NCI-H524 (cell line): ENCODE measurements around the gene ZFP36.

Source experiments
- DNase-seq, 2 experiments: peaks; one replicate each; lab custom pipeline; 2025; lab: John Stamatoyannopoulos, UW

ZFP36 gene

GRCh38 chr19:39419003-39419402, 12.4 kb downstream of the ZFP36 start:
- DNase-seq = no peak

DNA sequence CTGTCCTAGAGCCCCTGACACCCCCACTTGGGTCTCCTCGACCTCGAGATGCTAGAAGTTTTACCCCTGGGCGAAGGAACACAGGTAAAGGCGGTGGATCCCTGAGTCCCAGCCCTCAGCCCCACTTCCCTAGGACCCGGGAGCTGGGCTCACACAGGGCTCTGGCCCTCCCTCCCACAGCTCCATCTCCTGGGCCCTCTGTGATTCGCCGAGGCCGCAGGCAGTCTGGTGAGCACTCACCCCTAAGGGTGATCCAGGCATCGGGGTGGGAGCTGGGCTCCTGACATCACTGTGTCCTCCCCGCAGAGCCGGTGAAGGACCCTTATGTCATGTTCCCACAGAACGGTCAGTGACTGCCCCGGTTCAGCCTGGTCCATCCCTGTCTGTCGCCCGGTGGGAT, 14.1 kb downstream of the ZFP36 start:
- DNase-seq = no peak

DNA sequence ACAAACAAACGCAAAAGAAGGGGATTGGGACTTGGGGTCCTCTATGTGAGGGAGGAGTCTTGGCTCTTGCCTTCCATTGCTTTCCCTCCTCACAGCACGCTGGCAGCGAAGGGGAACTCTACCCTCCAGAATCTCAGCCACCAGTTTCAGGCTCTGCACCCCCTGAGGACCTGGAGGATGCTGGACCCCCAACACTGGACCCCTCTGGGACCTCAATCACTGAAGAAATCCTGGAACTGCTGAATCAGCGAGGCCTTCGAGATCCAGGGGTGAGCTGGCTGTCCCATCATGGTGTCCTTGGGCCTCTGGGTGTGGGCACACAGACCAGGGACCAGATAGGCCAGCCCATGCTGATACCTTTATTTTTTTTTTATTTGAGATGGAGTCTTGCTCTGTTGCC, 15.4 kb downstream of the ZFP36 start:
- no peak for DNase-seq

DNA sequence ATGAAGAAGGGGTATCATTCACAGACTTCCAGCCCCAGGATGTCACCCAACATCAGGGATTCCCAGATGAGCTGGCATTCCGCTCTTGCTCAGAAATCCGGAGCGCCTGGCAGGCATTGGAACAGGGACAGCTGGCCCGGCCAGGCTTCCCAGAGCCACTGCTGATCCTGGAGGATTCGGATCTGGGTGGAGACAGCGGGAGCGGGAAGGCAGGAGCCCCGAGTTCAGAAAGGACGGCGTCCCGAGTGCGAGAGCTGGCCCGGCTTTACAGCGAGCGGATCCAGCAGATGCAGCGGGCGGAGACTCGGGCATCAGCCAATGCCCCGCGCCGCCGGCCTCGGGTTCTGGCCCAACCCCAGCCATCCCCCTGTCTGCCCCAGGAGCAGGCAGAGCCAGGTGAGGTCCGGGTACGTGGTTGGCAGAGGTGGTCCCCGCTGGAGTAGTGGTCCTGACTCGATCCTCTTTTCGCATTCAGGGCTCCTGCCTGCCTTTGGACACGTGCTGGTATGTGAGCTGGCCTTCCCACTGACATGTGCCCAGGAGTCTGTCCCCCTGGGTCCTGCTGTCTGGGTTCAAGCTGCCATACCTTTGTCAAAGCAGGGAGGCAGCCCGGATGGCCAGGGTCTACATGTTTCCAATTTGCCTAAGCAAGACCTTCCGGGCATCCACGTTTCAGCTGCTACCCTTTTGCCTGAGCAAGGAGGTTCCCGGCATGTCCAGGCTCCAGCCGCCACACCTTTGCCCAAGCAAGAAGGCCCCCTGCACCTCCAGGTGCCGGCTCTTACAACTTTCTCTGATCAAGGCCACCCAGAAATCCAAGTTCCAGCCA, 16.8 kb downstream of the ZFP36 start:
- DNase-seq = no peak

DNA sequence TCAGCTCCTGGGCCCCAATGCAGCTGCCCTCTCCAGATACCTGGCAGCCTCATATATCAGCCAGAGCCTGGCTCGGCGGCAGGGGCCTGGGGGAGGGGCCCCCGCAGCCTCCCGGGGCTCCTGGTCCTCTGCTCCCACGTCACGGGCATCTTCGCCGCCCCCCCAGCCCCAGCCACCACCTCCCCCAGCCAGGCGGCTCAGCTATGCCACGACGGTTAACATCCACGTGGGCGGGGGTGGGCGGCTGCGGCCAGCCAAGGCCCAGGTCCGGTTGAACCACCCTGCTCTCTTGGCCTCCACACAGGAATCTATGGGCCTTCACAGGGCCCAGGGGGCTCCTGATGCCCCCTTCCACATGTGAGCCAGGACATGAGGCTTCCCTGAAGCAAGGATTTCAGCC, 18.3 kb downstream of the ZFP36 start:
- no peak for DNase-seq

GRCh38 chr19:39425744-39426143, 19.1 kb downstream of the ZFP36 start:
- no peak for DNase-seq

- DNase-seq = no peak
Observed at GRCh38 chr19:39426170-39426569, 19.5 kb downstream of the ZFP36 start.

DNA sequence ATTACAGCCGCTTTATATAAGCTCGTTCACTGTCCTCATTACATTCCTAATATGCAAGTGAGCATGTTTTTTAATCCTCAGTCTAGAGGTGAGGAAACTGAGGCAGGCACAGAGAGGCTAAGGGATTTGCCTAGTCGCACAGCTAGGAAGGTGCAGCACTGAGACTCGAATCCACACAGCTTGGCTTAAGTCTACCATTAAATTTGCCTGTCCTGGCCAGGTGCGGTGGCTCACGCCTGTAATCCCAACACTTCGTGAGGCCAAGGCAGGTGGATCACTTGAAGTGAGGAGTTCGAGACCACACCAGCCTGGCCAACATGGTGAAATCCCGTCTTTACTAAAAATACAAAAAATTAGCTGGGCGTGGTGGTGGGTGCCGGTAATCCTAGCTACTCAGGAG, 21.1 kb downstream of the ZFP36 start:
- DNase-seq = no peak

DNA sequence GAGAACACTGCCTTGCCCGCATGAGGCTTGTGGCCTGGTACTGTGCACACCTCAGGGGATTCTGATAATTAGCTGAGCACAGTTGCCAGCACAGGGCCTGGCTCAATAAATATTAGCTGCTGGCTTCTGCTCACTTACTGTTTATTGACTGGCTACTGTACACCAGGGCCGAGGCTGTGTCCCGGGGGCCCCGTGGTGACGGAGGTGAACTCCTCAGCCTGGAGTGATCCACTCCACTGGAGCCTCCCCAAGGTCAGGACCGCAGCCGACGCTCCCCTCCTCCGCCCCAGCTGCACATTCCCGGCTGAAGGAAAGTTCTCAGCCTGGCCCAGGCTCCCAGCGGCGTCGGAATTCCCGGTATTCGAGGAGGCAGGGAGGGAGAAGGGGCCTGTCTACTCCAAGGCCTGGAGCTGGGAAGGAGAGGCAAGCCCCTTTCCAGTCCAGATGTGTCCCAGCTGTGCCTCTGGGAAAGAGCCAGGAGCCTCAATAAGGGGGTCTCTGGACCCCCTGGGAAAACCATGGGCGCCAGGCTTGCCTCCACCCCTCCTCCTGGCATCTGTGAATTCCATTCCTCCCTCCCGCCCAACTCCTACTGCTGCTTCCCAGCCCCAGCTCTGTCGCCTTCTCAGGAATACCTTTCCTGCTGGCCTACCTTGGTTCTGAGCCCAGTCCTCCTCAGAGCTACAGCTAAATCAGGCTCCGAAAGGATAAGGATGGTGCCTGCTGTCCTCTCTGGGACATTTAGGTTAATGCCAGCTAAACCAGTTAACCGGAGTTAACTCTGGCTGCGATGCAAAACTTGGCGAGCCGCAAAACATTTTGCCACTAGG, 21.9 kb downstream of the ZFP36 start:
- DNase-seq = no peak

DNA sequence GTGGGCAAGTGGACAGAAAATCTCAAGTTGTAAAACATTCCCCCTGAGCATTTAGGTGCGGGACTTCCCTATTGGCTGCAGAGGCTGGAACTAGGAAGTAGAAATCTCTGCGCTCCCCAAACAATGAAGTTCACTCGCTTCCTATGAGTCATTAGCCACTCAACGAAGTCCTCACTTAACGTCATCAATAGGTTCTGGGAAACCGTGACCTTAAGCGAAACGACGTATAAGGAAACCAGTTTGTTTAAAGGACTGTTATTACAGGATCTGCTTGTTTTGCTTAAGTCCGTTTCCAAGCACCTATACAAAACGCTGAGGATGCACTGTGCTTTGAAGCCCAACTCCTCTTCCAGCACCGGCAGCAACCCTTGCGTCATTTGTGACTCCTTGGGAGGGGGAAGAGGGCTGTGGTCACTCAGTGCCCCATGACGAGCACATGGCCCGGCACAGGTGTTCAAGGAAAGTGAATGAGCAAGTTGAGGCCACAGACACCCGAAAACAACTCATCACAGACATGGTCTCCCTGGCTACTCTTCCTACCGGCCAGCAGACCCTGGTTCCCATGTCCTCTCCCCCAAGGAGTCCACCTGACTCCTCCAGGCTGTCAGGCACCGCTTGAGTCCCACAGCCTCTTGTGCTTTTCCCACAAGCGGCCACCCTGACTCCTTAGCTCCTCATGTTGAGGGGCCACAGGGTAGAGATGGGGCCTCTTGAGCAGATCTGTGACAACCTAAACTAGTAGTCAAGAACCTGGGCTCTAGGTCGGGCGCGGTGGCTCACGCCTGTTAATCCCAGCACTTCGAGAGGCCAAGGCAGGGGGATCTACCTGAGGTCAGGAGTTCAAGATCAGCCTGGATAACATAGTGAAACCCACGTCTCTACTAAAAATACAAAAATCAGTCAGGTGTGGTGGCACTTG, 24.3 kb downstream of the ZFP36 start:
- no peak for DNase-seq

GRCh38 chr19:39432677-39433025, 26.0 kb downstream of the ZFP36 start:
- DNase-seq = no peak

DNA sequence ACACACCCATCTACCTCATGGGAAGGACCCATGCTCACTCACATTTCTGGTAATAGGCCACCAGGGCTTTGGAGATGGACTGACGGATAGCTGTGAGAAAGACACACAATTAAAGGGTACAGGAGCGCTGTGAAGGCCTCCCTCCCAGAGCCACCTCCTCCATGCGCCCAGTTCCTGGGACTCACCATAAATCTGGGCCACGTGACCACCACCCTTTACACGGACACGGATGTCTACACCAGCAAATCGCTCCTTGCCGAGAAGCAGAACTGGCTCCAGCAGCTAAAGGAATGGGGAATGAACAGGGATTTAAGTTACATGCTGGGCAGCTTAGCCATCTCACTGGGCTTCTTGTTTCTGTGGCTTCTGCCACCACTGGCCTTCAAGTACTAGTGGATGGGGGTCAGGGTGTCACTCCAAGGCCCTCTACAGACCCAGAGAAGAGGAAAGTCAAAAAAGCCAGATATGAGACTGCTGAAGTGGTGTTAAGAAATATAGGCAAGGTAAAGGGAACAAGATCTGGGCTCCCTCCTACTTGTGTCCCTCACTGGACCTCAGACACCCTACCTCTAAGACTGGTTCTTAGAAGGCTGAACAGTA, 26.9 kb downstream of the ZFP36 start:
- no peak for DNase-seq

DNA sequence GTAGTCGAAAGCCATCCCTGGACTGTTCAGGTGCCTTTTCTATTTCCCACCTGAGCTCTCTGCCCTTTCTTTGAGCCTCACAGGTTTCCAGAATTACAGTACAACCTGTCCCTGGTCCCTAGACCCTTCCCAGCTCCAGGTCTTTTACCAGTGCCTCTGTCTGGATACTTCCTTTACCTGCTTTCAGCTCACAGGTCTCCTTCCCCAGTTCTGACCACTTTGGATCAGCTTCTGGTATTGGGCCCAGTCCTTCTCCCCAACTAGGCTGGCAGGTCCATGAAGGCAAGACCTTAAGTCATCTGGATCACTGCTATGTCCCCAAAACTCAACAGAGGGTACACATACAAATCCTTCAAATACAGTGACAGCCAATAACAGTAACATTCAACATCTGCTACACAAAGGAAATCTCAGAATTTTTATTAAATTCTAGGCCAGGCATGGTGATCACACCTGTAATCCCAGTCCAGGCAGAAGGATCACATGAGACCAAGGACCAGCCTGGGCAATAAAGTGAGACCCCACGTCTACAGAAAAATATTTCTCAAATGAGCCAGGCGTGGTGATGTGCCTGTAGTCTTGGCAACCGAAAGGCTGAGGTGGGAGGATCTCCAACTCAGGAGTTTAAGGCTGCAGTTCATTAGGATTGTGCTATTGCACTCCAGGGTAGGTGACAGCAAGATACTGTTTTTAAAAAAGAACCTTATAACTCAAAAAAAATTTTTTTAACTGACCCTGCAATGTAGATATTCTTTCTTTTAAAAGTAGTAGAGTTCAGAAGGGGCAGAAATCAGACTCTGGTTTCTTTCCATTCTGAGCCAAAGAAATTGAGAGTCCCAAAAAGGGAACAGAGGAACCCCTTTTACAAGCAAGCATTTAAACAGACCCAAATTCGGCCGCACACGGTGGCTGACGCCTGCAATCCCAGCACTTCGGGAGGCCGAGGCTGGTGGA, 27.8 kb downstream of the ZFP36 start:
- DNase-seq = no peak

DNA sequence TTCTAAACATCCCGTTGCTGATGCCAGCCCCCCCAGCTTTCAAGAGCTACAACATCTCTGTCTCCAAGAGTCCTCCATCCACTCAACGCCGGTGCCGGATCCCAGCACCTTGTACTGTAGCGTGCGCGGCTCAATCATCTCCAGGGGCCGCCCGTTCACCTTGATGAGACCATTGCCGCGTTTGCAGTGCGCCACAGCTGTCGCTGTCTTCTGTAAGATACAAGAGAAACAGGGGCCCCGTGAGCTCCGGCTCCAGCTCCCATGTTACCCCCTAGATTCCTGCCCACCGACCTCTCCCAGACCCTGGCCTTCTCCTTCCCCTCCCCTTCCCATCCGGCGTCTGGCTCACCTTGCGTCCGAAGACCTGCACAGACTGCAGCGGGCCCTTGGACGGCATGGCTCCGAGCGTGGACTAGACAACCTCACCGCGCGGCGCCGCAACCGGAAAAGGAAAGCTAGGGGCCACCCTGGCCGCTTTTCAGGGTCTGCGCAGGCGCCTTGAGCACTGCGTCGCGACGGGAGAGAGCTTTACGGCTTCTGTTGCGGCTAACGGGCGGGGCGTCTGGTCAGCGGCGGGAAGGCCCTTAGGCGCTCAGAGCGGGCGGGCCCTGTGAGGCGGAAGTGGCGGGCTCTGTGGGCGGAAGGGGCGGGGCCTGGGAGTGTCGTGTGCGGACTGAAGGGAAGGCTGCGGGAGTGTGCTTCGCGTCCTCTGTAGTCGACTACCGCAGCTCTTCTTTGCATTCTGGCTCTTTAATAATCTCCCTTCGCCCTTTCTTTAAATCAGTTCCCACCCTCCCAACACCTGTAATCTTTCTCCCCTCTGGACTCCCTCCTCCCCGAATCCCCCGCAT, 29.1 kb downstream of the ZFP36 start, which contains the start of gene RPS16:
TSS of gene RPS16 (minus strand) at position 451 of the 851 bp plus-strand sequence. CDS start at position 397, 54 bp downstream.
- DNase-seq = peak; percentile 98 to 99

GRCh38 chr19:39436350-39436716, 29.7 kb downstream of the ZFP36 start:
- DNase-seq = no peak

DNA sequence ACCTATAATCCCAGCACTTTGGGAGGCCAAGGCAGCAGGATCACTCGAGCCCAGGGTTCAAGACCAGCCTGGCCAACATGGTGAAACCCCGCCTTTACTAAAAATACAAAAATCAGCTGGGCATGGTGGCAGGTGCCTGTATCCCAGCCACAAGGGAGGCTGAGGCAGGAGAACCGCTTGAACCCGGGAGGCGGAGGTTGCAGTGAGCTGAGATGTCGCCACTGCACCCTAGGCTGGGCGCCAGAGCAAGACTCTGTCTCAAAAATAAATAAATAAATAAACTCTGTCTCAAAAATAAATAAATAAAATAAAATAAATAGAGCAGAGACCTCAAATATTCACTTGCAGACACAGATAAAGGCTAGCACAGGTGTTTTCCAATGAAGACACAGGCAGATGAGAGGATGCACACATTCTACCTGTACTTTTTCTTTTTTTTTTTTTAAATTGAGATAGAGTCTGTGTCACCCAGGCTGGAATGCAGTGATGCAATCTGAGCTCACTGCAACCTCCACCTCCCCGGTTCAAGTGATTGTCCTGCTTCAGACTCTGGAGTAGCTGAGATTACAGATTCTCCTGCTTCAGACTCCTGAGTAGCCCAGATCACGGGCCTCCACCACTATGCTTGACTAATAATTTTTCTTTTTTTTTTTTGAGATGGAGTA, 31.8 kb downstream of the ZFP36 start:
- DNase-seq = no peak

DNA sequence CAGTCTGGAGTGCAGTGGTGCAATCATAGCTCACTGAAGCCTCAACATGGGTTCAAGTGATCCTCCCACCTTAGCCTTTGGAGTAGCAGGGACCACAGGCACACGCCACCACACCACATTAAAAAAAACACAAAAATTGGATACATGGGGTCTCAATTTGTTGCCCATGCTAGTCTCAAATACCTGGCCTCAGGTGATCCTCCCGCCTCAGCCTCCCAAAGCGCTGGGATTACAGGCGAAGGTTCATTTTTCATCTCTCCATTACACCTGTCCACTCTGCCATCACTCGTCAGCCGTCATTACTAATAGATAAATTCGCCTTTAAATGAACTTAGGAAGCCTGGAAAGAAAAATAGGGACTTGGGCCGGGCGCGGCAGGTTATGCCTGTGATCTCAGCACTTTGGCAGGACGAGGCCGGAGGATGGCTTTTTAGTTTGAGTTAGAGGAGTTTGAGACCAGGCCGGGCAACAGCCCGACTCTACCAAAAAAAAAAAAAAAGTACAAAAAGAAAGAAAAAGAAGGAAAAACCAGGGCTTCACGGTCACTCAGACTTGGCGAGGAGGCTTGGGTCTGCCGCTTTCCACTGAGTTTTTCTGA, 38.0 kb downstream of the ZFP36 start:
- DNase-seq = no peak

GRCh38 chr19:39445196-39446111, 38.8 kb downstream of the ZFP36 start, which contains the start of gene SUPT5H:
Gene SUPT5H (plus strand): TSS chr19:39445582. CDS start chr19:39445891, 309 bp downstream.
- peak; percentile 98 to 99 for DNase-seq
